NCI-H146 treated with DMSO at 0.1 percent for 48 hours (cell line): ENCODE results near the gene FGFR3.

ENCODE experiments used
- DNase-seq: peaks from one replicate; lab custom pipeline; 2025; ENCODE audit not compliant: unreplicated experiment; lab: John Stamatoyannopoulos, UW

Gene FGFR3

GRCh38 chr4:1769692-1770091, 23.4 kb upstream of the FGFR3 start:
- no peak for DNase-seq

GRCh38 chr4:1770245-1770644, 22.8 kb upstream of the FGFR3 start:
- DNase-seq = no peak

GRCh38 chr4:1770791-1771231, 22.3 kb upstream of the FGFR3 start:
- DNase-seq = no peak

GRCh38 chr4:1771555-1772305, 21.4 kb upstream of the FGFR3 start:
- DNase-seq = no peak

GRCh38 chr4:1772853-1773538, 20.1 kb upstream of the FGFR3 start:
- no peak for DNase-seq

GRCh38 chr4:1773754-1774153, 19.3 kb upstream of the FGFR3 start:
- no peak for DNase-seq

GRCh38 chr4:1775731-1776500, 17.2 kb upstream of the FGFR3 start:
- DNase-seq = no peak

GRCh38 chr4:1776521-1777161, 16.5 kb upstream of the FGFR3 start:
- DNase-seq = no peak

- peak; percentile 33 for DNase-seq
Measured at GRCh38 chr4:1777822-1778641, 15.1 kb upstream of the FGFR3 start.

- no peak for DNase-seq
Measured at GRCh38 chr4:1778642-1779392, 14.3 kb upstream of the FGFR3 start.

- DNase-seq = no peak
Measured at GRCh38 chr4:1779588-1780382, 13.3 kb upstream of the FGFR3 start.

- no peak for DNase-seq
Measured at GRCh38 chr4:1780435-1780834, 12.7 kb upstream of the FGFR3 start.

GRCh38 chr4:1783015-1783414, 10.1 kb upstream of the FGFR3 start:
- no peak for DNase-seq

- no peak for DNase-seq
Measured at GRCh38 chr4:1783970-1784369, 9.1 kb upstream of the FGFR3 start.

GRCh38 chr4:1784395-1784788, 8.7 kb upstream of the FGFR3 start:
- no peak for DNase-seq

GRCh38 chr4:1784789-1785591, 8.1 kb upstream of the FGFR3 start:
- DNase-seq = no peak

GRCh38 chr4:1785592-1785991, 7.5 kb upstream of the FGFR3 start:
- no peak for DNase-seq
